ENCODE measurements around the gene ULK4.
"Not testable (repeated sequence)": the region's sequence is repeated elsewhere in the genome, so short reads cannot be mapped to it uniquely, and the experiment has no call there.

Gene ULK4

DNA sequence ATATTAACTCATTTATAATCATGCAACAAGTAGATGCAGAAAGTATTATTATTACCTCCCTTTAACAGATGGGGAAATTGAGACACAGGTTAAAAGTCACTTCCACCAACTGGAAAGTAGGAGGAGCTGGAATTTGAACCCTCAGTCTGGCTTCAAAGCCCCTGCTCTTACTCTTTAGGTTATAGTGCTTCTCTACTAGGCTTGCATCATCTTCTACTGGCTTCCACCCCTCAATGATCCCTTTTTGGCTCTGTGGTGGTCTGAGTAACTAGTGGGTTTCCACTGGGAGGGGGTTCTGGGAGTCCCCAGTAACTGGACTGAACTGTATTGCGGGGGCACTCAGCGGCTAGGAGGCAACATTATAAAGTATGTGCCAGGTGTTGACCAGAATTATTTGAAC is 671.6 kb downstream of the ULK4 start:
- no peak overlapping the region for H3K4me3 Mint-ChIP-seq
- no peaks in the 10 kb centered on the region for H3K4me1 Mint-ChIP-seq
- peaks cover 3% of the 10 kb centered on the region for H3K9me3 Mint-ChIP-seq
- H3K27ac Mint-ChIP-seq, result no peak overlapping the region
- no peak for ATAC-seq
- H3K27me3 Mint-ChIP-seq, result no peaks in the 10 kb centered on the region
- peaks cover 10% of the 10 kb centered on the region for H3K36me3 Mint-ChIP-seq

DNA sequence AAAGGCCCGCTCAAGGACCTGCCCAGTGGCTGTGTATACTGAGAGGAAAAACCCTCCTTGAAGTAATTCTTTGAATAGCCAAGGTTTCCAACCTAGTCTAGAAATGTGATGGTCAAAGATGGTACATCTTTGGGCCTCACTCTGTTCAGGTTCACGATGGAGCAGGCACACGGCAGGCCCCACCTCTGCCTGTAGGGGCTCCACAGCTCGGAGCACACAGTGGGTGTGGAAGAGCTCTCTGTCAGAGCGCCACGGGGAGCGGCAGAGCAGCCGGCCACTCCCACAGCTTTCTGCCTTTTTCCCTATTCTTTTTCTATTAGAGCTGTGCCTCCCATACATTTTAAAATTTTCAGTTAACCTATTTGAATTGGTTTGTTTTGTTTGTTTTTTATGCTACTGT is 673.1 kb downstream of the ULK4 start:
- H3K27me3 Mint-ChIP-seq, result no peaks in the 10 kb centered on the region
- H3K4me1 Mint-ChIP-seq, result no peaks in the 10 kb centered on the region
- no peak for ATAC-seq
- no peak overlapping the region for H3K27ac Mint-ChIP-seq
- H3K9me3 Mint-ChIP-seq, result peaks cover 5% of the 10 kb centered on the region
- peaks cover 14% of the 10 kb centered on the region for H3K36me3 Mint-ChIP-seq
- no peak overlapping the region for H3K4me3 Mint-ChIP-seq

DNA sequence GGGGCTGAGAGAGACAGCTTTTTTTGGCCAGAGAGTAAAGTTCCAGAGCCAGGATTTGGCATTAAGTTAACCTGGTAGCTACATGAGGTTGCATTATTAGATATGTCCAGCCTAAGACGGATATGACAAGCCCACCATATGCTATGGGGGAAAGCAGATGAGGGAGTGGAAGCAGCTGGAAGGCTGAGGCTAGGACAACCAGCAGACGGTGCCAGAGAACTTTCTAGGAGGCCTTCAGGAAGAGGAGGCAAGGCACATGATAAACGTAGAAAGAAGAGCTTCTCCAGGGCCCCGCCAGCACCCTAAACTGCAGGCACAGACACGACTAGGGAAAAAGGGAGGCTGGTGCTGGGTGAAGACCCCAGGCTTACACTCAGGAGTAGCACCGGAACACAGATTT is 675.6 kb downstream of the ULK4 start:
- peaks cover 13% of the 10 kb centered on the region for H3K36me3 Mint-ChIP-seq
- H3K27ac Mint-ChIP-seq, result no peak overlapping the region
- no peaks in the 10 kb centered on the region for H3K27me3 Mint-ChIP-seq
- peaks cover 8% of the 10 kb centered on the region for H3K9me3 Mint-ChIP-seq
- H3K4me3 Mint-ChIP-seq, result no peak overlapping the region
- ATAC-seq, result no peak
- H3K4me1 Mint-ChIP-seq, result no peaks in the 10 kb centered on the region

DNA sequence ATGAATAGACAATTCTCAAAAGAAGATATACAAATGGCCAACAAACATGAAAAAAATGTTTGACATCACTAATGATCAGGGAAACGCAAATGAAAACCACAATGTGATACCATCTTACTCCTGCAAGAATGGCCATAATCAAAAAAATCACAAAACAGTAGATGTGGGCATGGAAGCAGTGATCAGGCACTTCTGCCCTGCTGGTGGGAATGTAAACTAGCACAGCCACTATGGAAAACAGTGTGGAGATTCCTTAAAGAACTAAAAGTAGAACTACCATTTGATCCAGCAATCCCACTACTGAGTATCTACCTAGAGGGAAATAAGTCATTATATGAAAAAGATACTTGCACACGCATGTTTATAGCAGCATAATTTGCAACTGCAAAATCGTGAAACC is 677.0 kb downstream of the ULK4 start:
- H3K27me3 Mint-ChIP-seq, H3K4me3 Mint-ChIP-seq, H3K27ac Mint-ChIP-seq, ATAC-seq, H3K4me1 Mint-ChIP-seq: not testable (repeated sequence)
- peaks cover 12% of the 10 kb centered on the region for H3K9me3 Mint-ChIP-seq
- H3K36me3 Mint-ChIP-seq, result peaks cover 14% of the 10 kb centered on the region

DNA sequence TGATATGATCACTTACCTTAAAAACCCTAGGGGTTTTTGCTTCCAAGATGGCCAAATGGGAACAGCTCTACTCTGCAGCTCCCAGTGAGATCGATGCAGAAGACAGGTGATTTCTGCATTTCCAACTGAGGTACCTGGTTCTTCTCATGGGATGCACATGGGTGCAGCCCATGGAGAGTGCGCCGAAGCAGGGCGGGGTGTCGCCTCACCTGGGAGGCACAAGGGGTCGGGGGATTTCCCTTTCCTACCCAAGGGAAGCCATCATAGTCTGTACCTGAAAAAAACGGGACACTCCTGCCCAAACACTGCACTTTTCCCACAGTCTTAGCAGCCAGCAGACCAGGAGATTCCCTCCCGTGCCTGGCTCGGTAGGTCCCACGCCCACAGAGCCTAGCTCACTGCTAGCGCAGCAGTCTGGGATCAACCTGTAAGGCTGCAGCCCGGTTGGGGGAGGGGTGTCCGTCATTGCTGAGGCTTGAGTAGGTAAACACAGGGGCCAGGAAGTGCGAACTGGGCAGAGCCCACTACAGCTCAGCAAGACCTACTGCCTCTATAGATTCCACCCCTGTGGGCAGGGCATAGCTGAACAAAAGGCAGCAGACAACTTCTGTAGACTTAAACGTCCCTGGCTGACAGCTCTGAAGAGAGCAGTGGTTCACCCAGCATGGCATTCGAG is 684.0 kb downstream of the ULK4 start:
- Mint-ChIP-seq H3K36me3 (peaks cover 44% of the 10 kb centered on the region), H3K4me3 (no peak overlapping the region), H3K27me3 (no peaks in the 10 kb centered on the region), H3K9me3 (peaks cover 9% of the 10 kb centered on the region), H3K27ac (no peak overlapping the region), H3K4me1 (no peaks in the 10 kb centered on the region)
- no peak for ATAC-seq

DNA sequence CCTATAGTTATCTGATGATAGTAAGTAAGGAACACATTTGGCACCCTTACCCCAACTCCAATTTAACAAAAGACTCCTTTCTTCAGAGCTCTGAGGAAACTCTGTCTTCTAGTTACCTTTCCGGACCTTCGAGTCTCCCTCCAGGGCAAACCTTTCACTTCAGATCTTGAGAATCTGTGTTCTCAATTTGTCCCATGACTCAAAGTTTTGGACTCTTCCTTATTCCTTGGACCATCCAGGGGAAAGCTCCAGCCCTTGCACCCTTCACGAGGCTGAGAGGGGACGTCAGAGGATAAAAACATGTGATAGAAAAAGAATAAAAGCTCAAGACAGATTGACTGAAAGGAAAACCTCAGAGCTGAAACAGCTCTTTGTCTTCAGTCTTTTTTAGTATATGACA is 685.7 kb downstream of the ULK4 start:
- no peak overlapping the region for H3K27ac Mint-ChIP-seq
- no peak for ATAC-seq
- peaks cover 52% of the 10 kb centered on the region for H3K36me3 Mint-ChIP-seq

DNA sequence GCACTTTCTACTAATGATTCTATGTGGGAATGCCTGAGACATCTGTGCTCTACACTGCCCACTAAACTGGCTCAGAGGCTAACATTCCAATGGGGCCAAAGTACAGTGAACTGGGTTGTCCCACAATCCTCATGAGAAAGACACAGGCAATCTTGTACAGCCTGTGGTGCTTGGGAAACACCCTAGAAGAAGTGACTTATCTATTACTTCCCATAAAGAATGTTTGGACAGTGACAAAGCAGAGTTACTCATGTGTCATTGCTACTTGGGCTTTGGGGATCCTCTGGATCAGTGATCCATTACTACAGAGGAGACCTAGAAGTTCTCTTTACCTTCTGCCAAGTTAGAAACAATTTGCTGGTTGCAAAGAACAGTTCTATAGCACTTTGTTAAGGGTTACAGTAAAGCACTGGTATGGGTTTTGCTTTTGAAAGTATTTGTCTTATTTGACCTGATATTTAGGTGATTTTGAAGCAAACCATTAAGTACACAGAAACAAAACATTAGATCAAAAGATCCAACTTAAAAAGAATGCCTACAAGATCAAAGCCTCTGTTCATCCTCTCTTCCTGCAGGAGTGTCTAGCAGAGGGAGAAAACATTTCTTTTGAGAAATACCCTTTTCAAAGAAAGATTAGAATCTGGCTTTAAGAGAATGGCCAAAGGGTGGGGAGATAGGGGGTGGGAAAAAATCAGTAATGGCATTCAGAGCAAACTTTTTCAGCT is 686.8 kb downstream of the ULK4 start:
- Mint-ChIP-seq H3K4me3 (no peak overlapping the region), H3K36me3 (peaks cover 45% of the 10 kb centered on the region), H3K4me1 (no peaks in the 10 kb centered on the region), H3K27ac (no peak overlapping the region), H3K9me3 (peaks cover 5% of the 10 kb centered on the region), H3K27me3 (no peaks in the 10 kb centered on the region)
- no peak for ATAC-seq

More for the DNA sequence above, 685.7 kb downstream of the ULK4 start:
- Mint-ChIP-seq H3K9me3 (peaks cover 9% of the 10 kb centered on the region), H3K4me1 (no peaks in the 10 kb centered on the region), H3K4me3 (no peak overlapping the region), H3K27me3 (no peaks in the 10 kb centered on the region)

DNA sequence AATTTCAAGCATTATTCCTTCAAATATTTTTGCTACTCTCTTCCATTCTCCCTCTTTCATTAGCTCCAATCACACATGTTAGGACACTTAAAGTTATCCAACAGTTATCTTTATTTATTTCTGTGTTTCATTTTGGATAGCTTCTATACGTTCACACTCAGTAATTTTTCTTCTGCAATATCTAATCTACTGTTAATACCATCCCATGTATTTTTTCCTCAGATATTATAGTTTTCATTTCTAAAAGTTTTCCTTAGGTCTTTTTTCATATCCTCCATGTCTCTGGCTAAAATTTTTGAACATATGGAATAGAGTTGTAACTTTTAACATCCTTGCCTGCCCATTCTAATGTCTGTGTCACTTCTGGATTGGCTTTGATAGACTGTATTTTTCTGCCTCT is 689.2 kb downstream of the ULK4 start:
- H3K4me3 Mint-ChIP-seq, result no peak overlapping the region
- H3K9me3 Mint-ChIP-seq, result peaks cover 5% of the 10 kb centered on the region
- no peak for ATAC-seq
- no peaks in the 10 kb centered on the region for H3K27me3 Mint-ChIP-seq
- no peaks in the 10 kb centered on the region for H3K4me1 Mint-ChIP-seq
- no peak overlapping the region for H3K27ac Mint-ChIP-seq
- H3K36me3 Mint-ChIP-seq, result peaks cover 46% of the 10 kb centered on the region

DNA sequence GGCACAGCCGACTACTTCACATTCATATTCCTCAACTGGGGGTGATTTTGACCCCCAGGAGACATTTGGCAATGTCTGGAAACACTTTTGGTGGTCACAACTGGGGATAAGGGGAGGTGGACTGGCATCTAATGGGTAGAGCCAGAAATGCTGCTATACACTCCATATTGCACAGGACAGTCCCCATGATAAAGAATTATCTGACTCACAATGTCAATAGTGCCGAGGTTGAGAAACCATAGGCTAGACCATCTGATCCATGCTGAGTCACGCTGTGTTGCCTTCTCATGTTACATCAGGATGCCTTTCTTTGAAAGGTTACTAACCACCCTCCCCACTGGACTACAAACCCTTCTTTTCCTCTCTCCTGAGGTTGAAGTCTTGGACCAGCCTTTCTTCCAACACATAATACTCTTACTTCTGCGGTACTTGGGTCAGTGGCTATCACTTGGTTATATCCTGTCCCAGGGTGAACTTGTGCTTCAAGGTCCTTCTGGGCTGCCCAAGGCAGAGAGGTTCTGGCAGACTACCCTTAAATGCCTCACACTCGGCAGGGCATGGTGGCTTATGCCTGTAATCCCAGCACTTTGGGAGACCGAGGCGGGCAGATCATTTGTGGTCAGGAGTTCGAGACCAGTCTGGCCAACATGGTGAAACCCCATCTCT is 693.8 kb downstream of the ULK4 start:
- Mint-ChIP-seq H3K27me3 (no peaks in the 10 kb centered on the region), H3K36me3 (peaks cover 17% of the 10 kb centered on the region), H3K9me3 (peaks cover 3% of the 10 kb centered on the region), H3K4me1 (no peaks in the 10 kb centered on the region), H3K4me3 (no peak overlapping the region), H3K27ac (no peak overlapping the region)
- ATAC-seq, result no peak

DNA sequence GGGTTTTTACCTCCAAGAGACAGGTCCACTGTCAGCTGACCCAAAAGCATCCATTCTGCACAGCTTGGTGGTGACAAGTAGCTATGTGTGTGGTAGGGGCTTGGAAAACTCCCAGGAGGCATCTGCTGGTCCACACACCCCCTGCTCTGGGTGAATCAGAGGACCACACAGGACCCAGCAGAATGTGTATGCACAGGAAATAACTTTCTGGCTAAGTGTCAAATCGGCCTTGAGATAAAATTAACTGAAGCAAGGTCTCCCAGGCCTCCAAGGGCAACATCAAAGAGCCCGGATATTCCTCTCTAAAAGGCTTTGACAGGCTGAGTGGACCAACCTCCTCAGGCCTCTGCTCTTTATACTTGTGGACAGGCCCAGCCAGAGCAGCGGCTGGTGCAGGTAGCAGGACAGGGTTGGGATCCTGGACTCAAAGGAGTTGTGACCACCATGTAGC is 696.1 kb downstream of the ULK4 start:
- no peak for ATAC-seq
- Mint-ChIP-seq H3K27ac (no peak overlapping the region), H3K9me3 (no peaks in the 10 kb centered on the region), H3K4me1 (no peaks in the 10 kb centered on the region), H3K27me3 (no peaks in the 10 kb centered on the region), H3K4me3 (no peak overlapping the region), H3K36me3 (peaks cover 9% of the 10 kb centered on the region)

DNA sequence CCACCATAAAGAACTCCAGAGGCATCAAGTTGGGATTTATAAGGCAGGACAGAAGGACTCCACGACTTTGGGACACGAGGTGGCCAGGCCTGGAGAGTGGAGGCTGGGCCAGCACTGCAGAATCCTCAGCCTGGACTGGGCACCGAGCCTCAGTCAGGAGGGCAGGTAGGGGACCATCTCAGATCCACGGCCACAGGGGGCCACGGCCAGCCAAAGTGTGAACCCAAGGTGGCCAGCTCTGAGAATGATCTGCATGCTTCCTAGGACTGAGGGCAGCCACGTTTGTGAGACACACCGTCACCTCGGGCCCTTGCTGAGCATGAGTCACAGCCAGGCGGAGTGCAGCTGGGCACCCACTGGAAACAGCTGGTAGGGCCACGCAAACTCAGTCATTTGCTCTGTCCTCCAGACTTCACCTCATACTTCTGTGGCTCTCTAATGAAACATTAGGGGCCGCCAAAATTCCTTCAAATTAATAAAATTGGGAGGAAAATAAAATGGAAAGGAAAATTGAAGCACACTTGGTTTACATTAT is 696.8 kb downstream of the ULK4 start:
- Mint-ChIP-seq H3K27ac (no peak overlapping the region), H3K9me3 (no peaks in the 10 kb centered on the region), H3K27me3 (no peaks in the 10 kb centered on the region), H3K36me3 (peaks cover 17% of the 10 kb centered on the region), H3K4me3 (no peak overlapping the region), H3K4me1 (no peaks in the 10 kb centered on the region)
- ATAC-seq, result no peak

DNA sequence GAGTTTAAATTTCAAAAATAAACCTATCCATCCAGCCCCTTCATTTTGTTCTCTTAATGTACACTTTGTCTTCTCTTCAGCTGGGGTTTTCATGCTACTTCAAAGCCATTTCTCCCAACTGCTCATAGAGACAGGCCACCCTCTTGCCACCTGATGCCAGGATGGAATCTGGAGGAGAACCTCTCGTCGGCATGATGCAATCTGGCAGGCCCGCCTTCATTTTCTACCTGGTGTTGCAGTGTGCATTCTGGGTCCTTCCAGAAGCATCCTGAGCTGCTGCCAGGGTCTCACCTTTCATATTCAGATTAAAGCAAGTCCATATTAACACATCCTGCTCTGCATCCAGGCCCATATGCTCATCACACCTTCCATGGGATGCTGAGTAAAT is 701.8 kb downstream of the ULK4 start:
- Mint-ChIP-seq H3K4me1 (peaks cover 5% of the 10 kb centered on the region), H3K36me3 (peaks cover 9% of the 10 kb centered on the region), H3K4me3 (no peak overlapping the region), H3K27me3 (no peaks in the 10 kb centered on the region), H3K27ac (no peak overlapping the region), H3K9me3 (no peaks in the 10 kb centered on the region)
- no peak for ATAC-seq

DNA sequence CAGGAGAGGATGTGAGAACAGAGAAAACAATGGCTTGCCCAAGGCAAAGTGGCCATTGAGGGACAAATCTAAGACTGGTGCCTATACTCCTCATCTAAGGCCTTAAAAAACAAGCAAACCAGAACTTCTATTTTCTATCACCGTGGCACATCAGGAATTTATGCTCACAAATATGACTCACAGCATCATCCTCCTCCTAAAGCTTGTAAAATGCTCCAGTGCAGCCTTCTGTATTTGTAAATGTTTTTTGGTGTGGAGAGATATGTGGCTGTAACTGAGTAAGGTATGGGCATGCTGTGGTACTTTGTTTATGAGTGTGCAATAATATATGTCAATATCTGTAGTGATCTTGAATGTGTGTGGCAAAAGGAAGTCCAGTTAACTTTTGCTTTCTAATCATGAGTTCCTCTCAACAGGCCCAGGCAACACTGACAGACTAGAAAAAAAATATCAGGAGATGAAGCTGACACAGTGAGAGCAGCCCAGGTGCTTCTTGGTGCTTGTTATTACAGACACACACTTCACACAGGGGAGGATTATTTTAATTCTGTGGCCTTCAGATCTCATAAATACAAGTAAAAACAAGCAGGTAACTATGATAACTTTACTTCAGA is 702.3 kb downstream of the ULK4 start:
- H3K4me3 Mint-ChIP-seq, result no peak overlapping the region
- H3K27ac Mint-ChIP-seq, result no peak overlapping the region
- H3K9me3 Mint-ChIP-seq, result no peaks in the 10 kb centered on the region
- H3K36me3 Mint-ChIP-seq, result peaks cover 9% of the 10 kb centered on the region
- no peaks in the 10 kb centered on the region for H3K27me3 Mint-ChIP-seq
- no peak for ATAC-seq
- H3K4me1 Mint-ChIP-seq, result peaks cover 5% of the 10 kb centered on the region

DNA sequence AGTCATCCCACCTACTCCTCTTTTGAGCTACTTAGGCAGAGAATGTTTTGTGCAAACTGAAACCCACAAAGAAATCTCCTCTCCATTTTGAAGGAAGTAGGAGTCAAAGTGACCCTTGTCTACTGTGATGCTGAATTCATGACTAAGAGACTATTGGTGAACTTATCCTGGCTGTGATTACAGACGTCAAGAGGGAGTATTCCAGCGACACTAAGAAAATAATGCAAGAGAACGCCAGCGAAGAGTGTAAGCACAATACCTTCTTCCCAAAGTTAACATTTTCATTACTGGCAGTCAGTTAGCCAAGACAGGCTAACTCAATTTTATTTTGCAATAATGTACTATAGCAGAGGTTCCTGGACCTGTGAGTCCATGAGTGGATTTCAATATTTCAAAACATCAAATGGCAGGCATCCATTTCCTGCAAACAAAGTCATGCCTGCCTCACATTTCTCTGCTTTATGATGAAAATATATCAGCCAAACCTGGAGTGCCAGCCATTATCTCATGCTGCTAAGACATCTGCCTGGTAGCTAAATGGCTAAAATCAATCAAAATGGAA is 703.6 kb downstream of the ULK4 start:
- ATAC-seq, result no peak
- H3K36me3 Mint-ChIP-seq, result peaks cover 14% of the 10 kb centered on the region
- H3K9me3 Mint-ChIP-seq, result no peaks in the 10 kb centered on the region
- no peak overlapping the region for H3K27ac Mint-ChIP-seq
- H3K27me3 Mint-ChIP-seq, result no peaks in the 10 kb centered on the region
- peaks cover 5% of the 10 kb centered on the region for H3K4me1 Mint-ChIP-seq
- H3K4me3 Mint-ChIP-seq, result no peak overlapping the region

DNA sequence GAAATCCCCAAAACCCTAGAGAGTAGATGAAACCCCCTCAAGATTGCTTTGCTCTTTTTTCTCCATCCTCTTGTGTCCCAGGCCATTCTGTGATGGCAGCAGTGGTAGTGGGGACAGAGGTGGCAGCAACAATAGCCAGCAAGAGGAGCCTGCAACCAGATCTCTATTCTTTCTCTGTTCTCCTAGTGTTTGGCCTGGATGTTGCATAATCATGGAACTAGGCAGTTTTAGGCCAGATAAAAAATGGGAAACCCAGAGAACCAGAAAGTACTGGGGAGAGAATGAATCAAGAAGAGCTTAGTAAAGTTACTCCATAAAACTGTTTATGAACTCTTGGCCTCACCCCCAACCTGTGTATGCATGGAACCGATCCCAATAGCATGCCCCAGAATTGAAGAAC is 710.3 kb downstream of the ULK4 start:
- peaks cover 16% of the 10 kb centered on the region for H3K36me3 Mint-ChIP-seq
- H3K4me3 Mint-ChIP-seq, result no peak overlapping the region
- peaks cover 14% of the 10 kb centered on the region for H3K4me1 Mint-ChIP-seq
- no peaks in the 10 kb centered on the region for H3K27me3 Mint-ChIP-seq
- H3K27ac Mint-ChIP-seq, result no peak overlapping the region
- no peak for ATAC-seq
- H3K9me3 Mint-ChIP-seq, result peaks cover 4% of the 10 kb centered on the region

All from stimulated activated memory B cell treated with anti-CD40 and anti-IgM and Interleukin-4, amounts not matched to agents 10 μg/mL and 1 μg/mL and 100 μg/mL, for 72 hours (primary cell).